OCI-LY7 (cell line): ENCODE data around the gene B4GALT6. TPM values are rescaled to one million over a fixed set of nuclear protein-coding genes. Genes with fewer than 3 reads are reported as not detected.

Experiments
- BruUV-seq: library from RNA; stranded (reverse); fragments of 400-500 nt; replicated peaks from 2 replicates; lab custom pipeline; 2021; lab: Mats Ljungman, UMichigan
- CTCF ChIA-PET: fragments of 300-600 bp; sonication (Branson Sonifier 250); formaldehyde crosslinking; loops from one replicate; lab custom pipeline; 2022; ENCODE audit warnings: antibody characterized with exemption; ENCODE audit not compliant: unreplicated experiment; lab: Charles Lee
- POLR2A ChIA-PET: fragments of 300-600 bp; sonication (Branson Sonifier 250); formaldehyde crosslinking; loops from one replicate; lab custom pipeline; 2022; ENCODE audit warnings: antibody characterized with exemption; lab: Charles Lee
- DNase-seq: peaks from one replicate; pipeline ENCODE4 v3.0.0-alpha.2; 2015; ENCODE audit warnings: low spot score
- H2AFZ ChIP-seq: fragments of 200-600 bp; sonication (generic), shearing (Covaris generic); 2 replicates; pipeline ENCODE4 v1.6.1; 2014; ENCODE audit warnings: mild to moderate bottlenecking, antibody characterized with exemption, low read length, moderate library complexity
- H3K27ac ChIP-seq: fragments of 200-600 bp; sonication (generic); 2 replicates; pipeline ENCODE4 v1.5.1; 2014; ENCODE audit warnings: mixed run types, low read depth, mild to moderate bottlenecking, moderate library complexity, low read length, inconsistent platforms; ENCODE audit not compliant: poor library complexity, severe bottlenecking
- H3K36me3 ChIP-seq: fragments of 200-600 bp; sonication (generic); 2 replicates; pipeline ENCODE4 v1.6.1; 2014; ENCODE audit warnings: mild to moderate bottlenecking, antibody characterized with exemption, low read length, moderate library complexity, mixed read lengths; ENCODE audit not compliant: insufficient read depth
- H3K4me1 ChIP-seq: fragments of 200-600 bp; sonication (generic); 2 replicates; pipeline ENCODE4 v1.5.1; 2014; ENCODE audit warnings: mild to moderate bottlenecking, low read length; ENCODE audit not compliant: insufficient read depth, poor library complexity, severe bottlenecking
- H3K4me2 ChIP-seq: fragments of 200-600 bp; sonication (generic); 2 replicates; pipeline ENCODE4 v1.6.1; 2014; ENCODE audit warnings: mild to moderate bottlenecking, low read length
- H3K4me3 ChIP-seq: fragments of 200-600 bp; sonication (generic); 2 replicates; pipeline ENCODE4 v1.5.1; 2014; ENCODE audit warnings: mild to moderate bottlenecking, low read depth, low read length; ENCODE audit not compliant: poor library complexity, severe bottlenecking
- H3K79me2 ChIP-seq: fragments of 200-600 bp; sonication (generic); 2 replicates; pipeline ENCODE4 v1.6.1; 2016; ENCODE audit warnings: low read depth, mild to moderate bottlenecking, low read length, moderate library complexity, mixed read lengths; ENCODE audit not compliant: insufficient read depth
- H3K9me2 ChIP-seq: fragments of 200-600 bp; sonication (generic); 2 replicates; pipeline ENCODE4 v1.6.1; 2016; ENCODE audit warnings: mild to moderate bottlenecking, low read length, mixed read lengths; ENCODE audit not compliant: insufficient read depth
- H3K9me3 ChIP-seq: fragments of 200-600 bp; sonication (generic); 2 replicates; pipeline ENCODE4 v1.6.1; 2014; ENCODE audit warnings: mild to moderate bottlenecking, mixed run types, low read length, mixed read lengths
- H4K20me1 ChIP-seq: fragments of 200-600 bp; sonication (generic); 2 replicates; pipeline ENCODE4 v1.6.1; 2014; ENCODE audit warnings: mild to moderate bottlenecking, antibody characterized with exemption, low read length, moderate library complexity, mixed read lengths; ENCODE audit not compliant: insufficient read depth
- CTCF ChIP-seq: fragments of 200-600 bp; sonication (generic); conservative IDR thresholded peaks from 2 replicates; pipeline ENCODE4 v1.5.1; 2014; ENCODE audit warnings: mild to moderate bottlenecking, antibody characterized with exemption, low read length, moderate library complexity, mixed read lengths
- EZH2phosphoT487 ChIP-seq: fragments of 200-600 bp; sonication (generic); IDR thresholded peaks from 2 replicates; pipeline ENCODE4 v1.6.1; 2018; ENCODE audit warnings: low read depth, borderline replicate concordance, mild to moderate bottlenecking, mixed run types, antibody characterized with exemption, low read length, moderate library complexity, mixed read lengths
- intact Hi-C: fragments of 100-400 bp; cut with micrococcal nuclease; formaldehyde crosslinking; loops from one replicate; pipeline ENCODE4 v1.10.0; 2022; ENCODE audit not compliant: unreplicated experiment
- total RNA-seq, 2 experiments: library from RNA; depleted of rRNA in 1 of 2; stranded (reverse); fragments of >200 nt in 1 of 2; shearing (Covaris generic) in 1 of 2; gene quantifications; 2 replicates each; pipeline ENCODE4 v1.2.3, GENCODE V29; 2014 to 2022

Gene B4GALT6
- total RNA-seq, 2 experiments from 2014 or later, result 5.5 to 22.8 TPM

DNA sequence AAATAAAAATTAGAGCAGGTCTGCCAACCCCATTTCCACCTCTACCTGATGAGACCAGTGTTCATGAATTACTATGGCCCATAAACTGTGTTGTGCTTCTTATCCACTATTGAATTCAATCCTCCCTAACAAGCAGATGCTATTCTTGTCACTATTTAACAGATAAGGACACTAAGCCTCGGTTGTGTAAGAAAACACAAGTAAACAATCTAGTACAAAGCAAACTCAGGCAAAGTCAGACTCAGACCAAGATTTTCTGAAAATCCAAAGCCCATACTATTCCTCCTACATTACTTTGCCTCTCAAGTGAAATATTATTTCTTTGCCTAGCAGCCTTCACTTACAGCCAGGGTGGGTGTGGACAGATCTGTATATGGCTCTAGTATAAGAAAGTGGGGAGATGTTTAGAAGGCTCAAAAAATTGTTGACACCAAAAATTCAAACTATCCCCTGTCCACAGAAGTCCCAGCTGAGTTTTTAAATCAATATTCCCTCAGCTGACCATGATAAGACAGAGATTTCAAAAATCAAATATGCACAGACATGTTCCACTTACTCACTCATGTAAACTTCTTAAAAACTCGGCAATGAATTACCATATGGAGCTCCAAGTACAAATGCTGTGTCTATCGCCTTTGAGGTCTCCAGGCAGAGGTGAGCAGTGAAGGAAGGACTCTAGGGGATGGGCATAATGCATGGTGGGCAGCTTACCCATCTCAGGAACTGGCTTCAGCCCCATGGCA, 108.7 kb downstream of the B4GALT6 start:
- Histone ChIP-seq H3K36me3 (no peaks in the 10 kb centered on the region), H2AFZ (peak overlapping the region; percentile 65; the same call in 1 of the 2 replicates), H3K4me2 (peak overlapping the region; percentile 64), H3K4me1 (peaks cover 84% of the 10 kb centered on the region), H3K4me3 (peak overlapping the region; percentile 40), H3K79me2 (no peaks in the 10 kb centered on the region), H4K20me1 (no peaks in the 10 kb centered on the region), H3K27ac (peak overlapping the region; percentile 99), H3K9me2 (no peaks in the 10 kb centered on the region), H3K9me3 (peaks cover 6% of the 10 kb centered on the region; the same call in 1 of the 2 replicates)
- BruUV-seq, result no TSS peak
- ChIA-PET CTCF (no interaction called here), POLR2A (interaction anchor here (0.5 to 2.3 kb wide), 5 partner anchors 12 to 117 kb away, joined by 3 to 10 read pairs (median 4); no protein-coding TSS in a partner anchor)
- DNase-seq, result no peak
- intact Hi-C loops, result loop anchor here (2.0 to 5.0 kb wide), 2 partner anchors 109 to 367 kb away; partner anchors contain the start of genes B4GALT6 and TRAPPC8
- TF ChIP-seq EZH2phosphoT487 (no peak), CTCF (no peak)

DNA sequence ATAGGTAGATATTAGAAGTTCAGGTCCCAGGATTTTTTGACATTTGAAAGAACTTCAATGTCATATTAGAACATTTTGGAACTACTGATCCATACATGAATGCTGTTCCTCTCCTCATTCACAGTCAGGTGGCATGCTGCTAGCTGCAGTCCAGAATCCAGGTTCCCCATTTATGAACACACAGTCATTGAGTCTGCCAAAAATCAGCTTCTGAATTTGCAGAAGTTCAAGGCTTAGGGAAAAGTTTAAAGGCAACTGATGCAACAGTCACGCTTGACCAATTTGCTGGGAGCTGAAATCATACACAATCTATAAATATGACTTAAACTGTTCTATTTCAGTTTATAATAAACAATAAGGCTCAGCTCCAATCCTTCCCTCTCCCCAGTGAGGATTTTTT, 110.0 kb downstream of the B4GALT6 start:
- H3K36me3 ChIP-seq, result no peaks in the 10 kb centered on the region
- H4K20me1 ChIP-seq, result no peaks in the 10 kb centered on the region
- H3K4me3 ChIP-seq, result no peak overlapping the region
- peak; percentile 20 for DNase-seq
- H3K79me2 ChIP-seq, result no peaks in the 10 kb centered on the region
- BruUV-seq, result no TSS peak
- H3K9me3 ChIP-seq, result peaks cover 2% of the 10 kb centered on the region; the same call in 1 of the 2 replicates
- H3K27ac ChIP-seq, result peak overlapping the region; percentile 99
- intact Hi-C loops, result no loop called here
- ChIA-PET CTCF (no interaction called here), POLR2A (interaction anchor here (0.7 kb wide), 2 partner anchors 41 to 148 kb away, joined by 3 to 4 read pairs; no protein-coding TSS in a partner anchor)
- H2AFZ ChIP-seq, result no peak overlapping the region
- peaks cover 76% of the 10 kb centered on the region for H3K4me1 ChIP-seq
- H3K9me2 ChIP-seq, result no peaks in the 10 kb centered on the region
- TF ChIP-seq CTCF (no peak), EZH2phosphoT487 (no peak)
- no peak overlapping the region for H3K4me2 ChIP-seq

Other genes with a start within 250 kb of the B4GALT6 start
- gene DSG3, start 236.8 kb downstream of the B4GALT6 start, total RNA-seq (2014; rRNA removed; shearing (Covaris generic)), result not detected in 2 replicates
- gene DSG3, start 236.8 kb downstream of the B4GALT6 start, total RNA-seq (2022), result not detected in 2 replicates
- not detected in 2 replicates for gene DSG2, start 186.4 kb downstream of the B4GALT6 start, total RNA-seq (2014; rRNA removed; shearing (Covaris generic))
- gene DSG2, start 186.4 kb downstream of the B4GALT6 start, total RNA-seq (2022), result not detected in 2 replicates
- not detected in 2 replicates for gene TTR, start 92.7 kb downstream of the B4GALT6 start, total RNA-seq (2014; rRNA removed; shearing (Covaris generic))
- gene TTR, start 92.7 kb downstream of the B4GALT6 start, total RNA-seq (2022), result not detected in 2 replicates
- gene SLC25A52, start 76.3 kb upstream of the B4GALT6 start, total RNA-seq (2014; rRNA removed; shearing (Covaris generic)), result not detected in 2 replicates
- gene SLC25A52, start 76.3 kb upstream of the B4GALT6 start, total RNA-seq (2022), result not detected in 2 replicates